ENCODE data around the gene LMNTD2. TPM values are rescaled to one million over a fixed set of nuclear protein-coding genes. Genes with fewer than 3 reads are reported as not detected.

Gene LMNTD2
- total and polyA plus RNA-seq, 2 of the 13 experiments (the other 11 are each of a cell fraction or from before 2014, with no cell fraction given): 1.1 to 3.1 TPM

DNA sequence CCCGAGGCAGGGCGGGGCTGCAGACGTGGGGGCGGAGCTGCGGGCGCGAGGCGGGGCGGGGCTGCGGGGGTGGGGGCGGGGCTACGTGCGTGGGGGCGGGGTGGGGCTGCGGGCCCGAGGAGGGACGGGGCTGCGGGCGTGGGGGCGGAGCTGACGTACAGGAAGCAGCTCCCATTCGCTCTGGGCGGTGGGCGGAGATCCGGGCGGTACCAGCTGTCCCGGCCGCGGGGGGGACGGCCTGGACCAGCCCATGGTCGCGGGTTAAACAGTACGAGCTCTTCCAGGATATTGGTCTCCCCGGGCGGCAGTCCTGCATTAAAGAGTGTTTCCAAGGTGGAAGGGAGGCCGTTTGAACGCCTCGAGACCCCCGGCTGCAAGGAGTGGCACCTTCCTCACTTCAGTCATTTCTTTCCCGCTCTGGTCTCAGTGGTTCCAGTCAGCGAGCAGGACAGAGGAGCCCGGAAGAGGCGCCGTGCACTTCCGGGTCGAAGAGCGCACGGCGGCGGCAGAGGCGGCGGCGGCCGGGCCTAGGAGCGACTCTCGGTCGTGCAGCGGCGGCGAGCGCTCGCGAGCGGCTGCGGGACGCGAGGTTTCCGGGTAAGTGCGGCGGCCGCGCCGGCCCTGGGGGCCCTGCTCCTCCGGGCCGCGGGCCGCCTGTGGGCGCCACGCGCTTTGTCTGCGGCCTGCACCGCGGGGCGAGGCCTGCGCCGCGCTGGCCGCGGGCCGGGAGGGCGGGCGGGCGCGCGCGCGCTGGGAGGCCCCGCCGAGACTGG is 15.6 kb upstream of the LMNTD2 start, which contains the start of gene PHRF1 (continued):
- TF ChIP-seq FOSL2 (CRISPR knock-in tag; IDR thresholded peaks at IDR 0.05) (peak; percentile 34; the same call in 1 of the 2 replicates), CHD2 (IDR thresholded peaks at IDR 0.05; ENCODE audit: low read depth, low read length) (0 out of 2 replicates have a peak, but pooled peaks have one; percentile 50), FOXK2 (IDR thresholded peaks at IDR 0.05) (peak; percentile 99), KLF11 (CRISPR knock-in tag; IDR thresholded peaks at IDR 0.05) (peak; percentile 69; the same call in 1 of the 2 replicates), RXRB (CRISPR knock-in tag; IDR thresholded peaks at IDR 0.05; ENCODE audit: borderline replicate concordance) (peak; percentile 37; the same call in 1 of the 2 replicates), KMT2A (CRISPR knock-in tag; IDR thresholded peaks at IDR 0.05) (peak; percentile 75; the same call in 1 of the 2 replicates), NFYC (CRISPR knock-in tag; IDR thresholded peaks at IDR 0.05) (peak; percentile 67), ZNF704 (CRISPR knock-in tag; IDR thresholded peaks at IDR 0.05; ENCODE audit: borderline replicate concordance) (no peak; the same call in 1 of the 2 replicates), SCMH1 (CRISPR knock-in tag; IDR thresholded peaks at IDR 0.05; ENCODE audit: borderline replicate concordance) (no peak), KAT8 (CRISPR knock-in tag; IDR thresholded peaks at IDR 0.05) (peak; percentile 85), TGIF2 (CRISPR knock-in tag; IDR thresholded peaks at IDR 0.05) (0 out of 2 replicates have a peak, but pooled peaks have one; percentile 29), MIER3 (CRISPR knock-in tag; IDR thresholded peaks at IDR 0.05; ENCODE audit: borderline replicate concordance) (peak; percentile 51; the same call in 1 of the 2 replicates), ZNF687 (CRISPR knock-in tag; IDR thresholded peaks at IDR 0.05) (peak; percentile 36; the same call in 1 of the 2 replicates)
- TF ChIP-seq, protein P1, sequence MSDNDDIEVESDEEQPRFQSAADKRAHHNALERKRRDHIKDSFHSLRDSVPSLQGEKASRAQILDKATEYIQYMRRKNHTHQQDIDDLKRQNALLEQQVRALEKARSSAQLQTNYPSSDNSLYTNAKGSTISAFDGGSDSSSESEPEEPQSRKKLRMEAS (IDR thresholded peaks at IDR 0.05): peak; percentile 72
- TF ChIP-seq, protein P2, sequence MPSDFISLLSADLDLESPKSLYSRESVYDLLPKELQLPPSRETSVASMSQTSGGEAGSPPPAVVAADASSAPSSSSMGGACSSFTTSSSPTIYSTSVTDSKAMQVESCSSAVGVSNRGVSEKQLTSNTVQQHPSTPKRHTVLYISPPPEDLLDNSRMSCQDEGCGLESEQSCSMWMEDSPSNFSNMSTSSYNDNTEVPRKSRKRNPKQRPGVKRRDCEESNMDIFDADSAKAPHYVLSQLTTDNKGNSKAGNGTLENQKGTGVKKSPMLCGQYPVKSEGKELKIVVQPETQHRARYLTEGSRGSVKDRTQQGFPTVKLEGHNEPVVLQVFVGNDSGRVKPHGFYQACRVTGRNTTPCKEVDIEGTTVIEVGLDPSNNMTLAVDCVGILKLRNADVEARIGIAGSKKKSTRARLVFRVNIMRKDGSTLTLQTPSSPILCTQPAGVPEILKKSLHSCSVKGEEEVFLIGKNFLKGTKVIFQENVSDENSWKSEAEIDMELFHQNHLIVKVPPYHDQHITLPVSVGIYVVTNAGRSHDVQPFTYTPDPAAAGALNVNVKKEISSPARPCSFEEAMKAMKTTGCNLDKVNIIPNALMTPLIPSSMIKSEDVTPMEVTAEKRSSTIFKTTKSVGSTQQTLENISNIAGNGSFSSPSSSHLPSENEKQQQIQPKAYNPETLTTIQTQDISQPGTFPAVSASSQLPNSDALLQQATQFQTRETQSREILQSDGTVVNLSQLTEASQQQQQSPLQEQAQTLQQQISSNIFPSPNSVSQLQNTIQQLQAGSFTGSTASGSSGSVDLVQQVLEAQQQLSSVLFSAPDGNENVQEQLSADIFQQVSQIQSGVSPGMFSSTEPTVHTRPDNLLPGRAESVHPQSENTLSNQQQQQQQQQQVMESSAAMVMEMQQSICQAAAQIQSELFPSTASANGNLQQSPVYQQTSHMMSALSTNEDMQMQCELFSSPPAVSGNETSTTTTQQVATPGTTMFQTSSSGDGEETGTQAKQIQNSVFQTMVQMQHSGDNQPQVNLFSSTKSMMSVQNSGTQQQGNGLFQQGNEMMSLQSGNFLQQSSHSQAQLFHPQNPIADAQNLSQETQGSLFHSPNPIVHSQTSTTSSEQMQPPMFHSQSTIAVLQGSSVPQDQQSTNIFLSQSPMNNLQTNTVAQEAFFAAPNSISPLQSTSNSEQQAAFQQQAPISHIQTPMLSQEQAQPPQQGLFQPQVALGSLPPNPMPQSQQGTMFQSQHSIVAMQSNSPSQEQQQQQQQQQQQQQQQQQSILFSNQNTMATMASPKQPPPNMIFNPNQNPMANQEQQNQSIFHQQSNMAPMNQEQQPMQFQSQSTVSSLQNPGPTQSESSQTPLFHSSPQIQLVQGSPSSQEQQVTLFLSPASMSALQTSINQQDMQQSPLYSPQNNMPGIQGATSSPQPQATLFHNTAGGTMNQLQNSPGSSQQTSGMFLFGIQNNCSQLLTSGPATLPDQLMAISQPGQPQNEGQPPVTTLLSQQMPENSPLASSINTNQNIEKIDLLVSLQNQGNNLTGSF (CRISPR knock-in tag; IDR thresholded peaks at IDR 0.05): 0 out of 2 replicates have a peak, but pooled peaks have one; percentile 42

Data from HepG2 (cell line).